CD4-positive, alpha-beta T cell (primary cell): ENCODE data around the gene ZBTB40. TPM values are rescaled to one million over a fixed set of nuclear protein-coding genes. Genes with fewer than 3 reads are reported as not detected.

Source experiments
- ATAC-seq: fragments of 200-7000 bp; cut with Tn5 transposase; one replicate; pipeline ENCODE4 v1.10.0; 2022; ENCODE audit warnings: mild to moderate bottlenecking; ENCODE audit not compliant: poor library complexity
- CTCF ChIA-PET: fragments of 350-600 bp; sonication (Branson Sonifier 250); formaldehyde crosslinking; loops from one replicate; lab custom pipeline; 2021; ENCODE audit warnings: antibody characterized with exemption, inconsistent platforms; lab: Charles Lee
- POLR2A ChIA-PET: fragments of 350-600 bp; sonication (Branson Sonifier 250); formaldehyde crosslinking; loops from one replicate; lab custom pipeline; 2021; ENCODE audit warnings: antibody characterized with exemption, inconsistent platforms; lab: Charles Lee
- DNase-seq, 14 experiments: peaks; one replicate each; pipeline ENCODE4 v3.0.0-alpha.2; 2013 to 2020; ENCODE audit warnings: mixed read lengths in 2 of 14
- H3K27ac ChIP-seq, 2 donors: one replicate each; pipeline versions ENCODE4 v1.5.1 to v1.7.0; 2013; ENCODE audit warnings: low read length in 2 of 2, low read depth in 1 of 2, mild to moderate bottlenecking in 1 of 2
- H3K27me3 ChIP-seq, 2 experiments: 1 replicate in 1 of 2; 2 replicates in 1 of 2; pipeline versions ENCODE4 v1.6.1 to v1.7.0; 2013; ENCODE audit warnings: low read length in 2 of 2, control low read depth in 1 of 2, mild to moderate bottlenecking in 1 of 2, moderate library complexity in 1 of 2; ENCODE audit not compliant: insufficient read depth in 2 of 2, control insufficient read depth in 1 of 2
- H3K36me3 ChIP-seq: one replicate; pipeline ENCODE4 v1.6.1; 2013; ENCODE audit warnings: low read length, control low read depth; ENCODE audit not compliant: insufficient read depth
- H3K4me1 ChIP-seq: one replicate; pipeline ENCODE4 v1.6.1; 2013; ENCODE audit warnings: low read length, control low read depth; ENCODE audit not compliant: insufficient read depth
- H3K4me3 ChIP-seq: one replicate; pipeline ENCODE4 v1.5.1; 2013; ENCODE audit warnings: mild to moderate bottlenecking, low read length, moderate library complexity
- H3K9me3 ChIP-seq, 2 experiments: 1 replicate in 1 of 2; 2 replicates in 1 of 2; pipeline versions ENCODE4 v1.6.1 to v1.7.0; 2013; ENCODE audit warnings: low read length in 2 of 2, mild to moderate bottlenecking in 2 of 2, control low read depth in 1 of 2, moderate library complexity in 1 of 2; ENCODE audit not compliant: control insufficient read depth in 1 of 2, insufficient read depth in 1 of 2
- H3K27ac Mint-ChIP-seq: one replicate; pipeline ENCODE4 v1.8.0; 2020; ENCODE audit warnings: mixed read lengths
- H3K27me3 Mint-ChIP-seq: one replicate; pipeline ENCODE4 v1.8.0; 2021; ENCODE audit warnings: mixed read lengths
- H3K36me3 Mint-ChIP-seq: one replicate; pipeline ENCODE4 v1.8.0; 2021; ENCODE audit warnings: low read depth, mixed read lengths
- H3K4me1 Mint-ChIP-seq: one replicate; pipeline ENCODE4 v1.8.0; 2021; ENCODE audit warnings: low read depth, mixed read lengths
- H3K4me3 Mint-ChIP-seq: one replicate; pipeline ENCODE4 v1.8.0; 2020; ENCODE audit warnings: mild to moderate bottlenecking, mixed read lengths
- H3K9me3 Mint-ChIP-seq: one replicate; pipeline ENCODE4 v1.8.0; 2020; ENCODE audit warnings: mixed read lengths
- intact Hi-C, 2 experiments: fragments of 100-400 bp; cut with DNase I in 1 of 2; cut with micrococcal nuclease in 1 of 2; formaldehyde crosslinking; loops; one replicate each; pipeline versions ENCODE4 v1.15.1 to v1.9.0; 2023 to 2025; cut with DNase I, micrococcal nuclease
- total RNA-seq, 174 experiments: library from RNA in 2 of 174; stranded (reverse) in 2 of 174; gene quantifications; one replicate each; pipeline ENCODE4 v1.2.3 and lab custom pipeline; 2021 to 2026
- TF ChIP-seq, protein P1 (sequence below): fragments of 200-600 bp; IDR thresholded peaks from one replicate; pipeline ENCODE4 v1.8.0; 2022; ENCODE audit warnings: antibody characterized with exemption, mild to moderate bottlenecking

ZBTB40 gene
- total RNA-seq, 2 experiments from 2014 or later, result 28.4 to 30.6 TPM

DNA sequence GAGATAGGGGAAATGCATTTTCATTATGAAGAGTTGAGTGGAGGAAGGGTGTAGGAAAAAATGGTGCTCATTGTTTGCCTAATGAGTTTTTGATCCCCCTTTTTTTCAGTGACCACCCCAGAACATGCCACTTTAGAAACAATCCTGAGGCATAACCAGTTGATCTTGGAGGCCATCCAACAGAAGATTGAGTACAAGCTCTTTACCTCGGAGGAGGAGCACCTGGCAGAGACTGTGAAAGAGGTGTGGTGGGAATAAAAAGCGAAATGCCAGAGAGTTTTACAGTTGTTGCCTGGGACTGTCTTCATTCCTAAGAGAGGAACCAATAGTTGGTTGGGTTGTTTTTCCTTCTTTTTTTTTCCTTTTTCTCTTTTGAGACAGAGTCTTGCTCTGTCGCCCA lies 57.3 kb downstream of the ZBTB40 start:
- ATAC-seq (no peak), DNase-seq (no peak)
- no peaks in the 10 kb centered on the region for H3K4me1 Mint-ChIP-seq
- TF ChIP-seq, protein P1, sequence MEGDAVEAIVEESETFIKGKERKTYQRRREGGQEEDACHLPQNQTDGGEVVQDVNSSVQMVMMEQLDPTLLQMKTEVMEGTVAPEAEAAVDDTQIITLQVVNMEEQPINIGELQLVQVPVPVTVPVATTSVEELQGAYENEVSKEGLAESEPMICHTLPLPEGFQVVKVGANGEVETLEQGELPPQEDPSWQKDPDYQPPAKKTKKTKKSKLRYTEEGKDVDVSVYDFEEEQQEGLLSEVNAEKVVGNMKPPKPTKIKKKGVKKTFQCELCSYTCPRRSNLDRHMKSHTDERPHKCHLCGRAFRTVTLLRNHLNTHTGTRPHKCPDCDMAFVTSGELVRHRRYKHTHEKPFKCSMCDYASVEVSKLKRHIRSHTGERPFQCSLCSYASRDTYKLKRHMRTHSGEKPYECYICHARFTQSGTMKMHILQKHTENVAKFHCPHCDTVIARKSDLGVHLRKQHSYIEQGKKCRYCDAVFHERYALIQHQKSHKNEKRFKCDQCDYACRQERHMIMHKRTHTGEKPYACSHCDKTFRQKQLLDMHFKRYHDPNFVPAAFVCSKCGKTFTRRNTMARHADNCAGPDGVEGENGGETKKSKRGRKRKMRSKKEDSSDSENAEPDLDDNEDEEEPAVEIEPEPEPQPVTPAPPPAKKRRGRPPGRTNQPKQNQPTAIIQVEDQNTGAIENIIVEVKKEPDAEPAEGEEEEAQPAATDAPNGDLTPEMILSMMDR, result no peak
- Histone ChIP-seq H3K27me3 (no peaks in the 10 kb centered on the region), H3K4me1 (no peaks in the 10 kb centered on the region), H3K36me3 (peaks cover 84% of the 10 kb centered on the region), H3K4me3 (no peak overlapping the region), H3K27ac (no peak overlapping the region), H3K9me3 (no peaks in the 10 kb centered on the region)
- H3K27ac Mint-ChIP-seq, result no peak overlapping the region
- POLR2A ChIA-PET, result no interaction called here
- peaks cover 94% of the 10 kb centered on the region for H3K36me3 Mint-ChIP-seq
- no peak overlapping the region for H3K4me3 Mint-ChIP-seq
- intact Hi-C loops, result no loop called here
- no peaks in the 10 kb centered on the region for H3K27me3 Mint-ChIP-seq
- H3K9me3 Mint-ChIP-seq, result no peaks in the 10 kb centered on the region
- CTCF ChIA-PET, result no interaction called here

DNA sequence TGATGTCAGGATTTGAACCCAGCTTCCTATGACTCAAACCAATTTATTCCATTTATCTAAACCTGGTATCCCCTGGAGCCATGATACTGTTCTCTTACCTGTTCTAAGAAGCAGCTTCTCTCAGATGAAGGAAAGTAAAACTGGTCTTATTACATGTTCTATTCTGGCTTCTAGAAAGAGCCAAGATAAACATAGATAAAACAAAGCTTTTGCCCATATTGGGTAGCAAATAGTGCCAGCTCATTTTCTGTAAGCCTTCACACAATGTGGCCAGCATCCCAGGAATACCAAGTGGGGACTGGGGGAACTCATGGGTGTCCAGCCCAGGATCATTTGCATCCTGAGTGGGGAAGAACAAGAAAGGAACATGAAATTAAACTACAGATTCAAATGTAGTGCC lies 58.2 kb downstream of the ZBTB40 start:
- Histone ChIP-seq H3K27me3 (no peaks in the 10 kb centered on the region), H3K4me1 (no peaks in the 10 kb centered on the region), H3K9me3 (no peaks in the 10 kb centered on the region), H3K27ac (no peak overlapping the region), H3K4me3 (no peak overlapping the region), H3K36me3 (peaks cover 92% of the 10 kb centered on the region)
- intact Hi-C loops, result no loop called here
- H3K36me3 Mint-ChIP-seq, result peaks cover 96% of the 10 kb centered on the region
- H3K27me3 Mint-ChIP-seq, result no peaks in the 10 kb centered on the region
- ATAC-seq, result no peak
- ChIA-PET POLR2A (no interaction called here), CTCF (no interaction called here)
- H3K9me3 Mint-ChIP-seq, result no peaks in the 10 kb centered on the region
- no peaks in the 10 kb centered on the region for H3K4me1 Mint-ChIP-seq
- TF ChIP-seq, protein P1, result no peak
- H3K4me3 Mint-ChIP-seq, result no peak overlapping the region
- no peak for DNase-seq
- no peak overlapping the region for H3K27ac Mint-ChIP-seq

DNA sequence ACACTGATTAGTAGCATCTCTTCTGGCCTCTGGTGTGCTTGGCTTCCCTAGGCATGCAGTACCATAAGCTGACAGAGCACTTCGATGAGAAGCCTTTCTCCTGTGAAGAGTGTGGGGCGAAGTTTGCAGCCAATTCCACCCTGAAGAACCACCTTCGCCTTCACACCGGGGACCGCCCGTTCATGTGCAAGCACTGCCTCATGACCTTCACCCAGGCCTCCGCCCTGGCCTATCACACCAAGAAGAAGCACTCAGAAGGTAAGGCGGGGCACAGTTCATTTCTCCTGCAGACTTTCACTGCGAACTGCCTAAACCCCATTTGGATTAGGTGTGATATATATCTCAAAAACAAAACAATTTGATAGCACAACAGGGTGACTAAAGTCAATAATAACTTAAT lies 61.2 kb downstream of the ZBTB40 start:
- Mint-ChIP-seq H3K4me3 (no peak overlapping the region), H3K4me1 (no peaks in the 10 kb centered on the region), H3K27me3 (no peaks in the 10 kb centered on the region), H3K27ac (no peak overlapping the region), H3K36me3 (peaks cover 98% of the 10 kb centered on the region), H3K9me3 (no peaks in the 10 kb centered on the region)
- no peak for ATAC-seq
- no peaks in the 10 kb centered on the region for H3K9me3 ChIP-seq
- intact Hi-C loops, result no loop called here
- DNase-seq, result no peak
- no peak overlapping the region for H3K27ac ChIP-seq
- peaks cover 91% of the 10 kb centered on the region for H3K36me3 ChIP-seq
- no peaks in the 10 kb centered on the region for H3K4me1 ChIP-seq
- no peak overlapping the region for H3K4me3 ChIP-seq
- TF ChIP-seq, protein P1, result no peak
- no peaks in the 10 kb centered on the region for H3K27me3 ChIP-seq
- POLR2A ChIA-PET, result no interaction called here
- CTCF ChIA-PET, result no interaction called here
